Jurkat, Clone E6-1 (cell line): ENCODE data around the gene JHY. TPM values are rescaled to one million over a fixed set of nuclear protein-coding genes. Genes with fewer than 3 reads are reported as not detected.
"Not testable (repeated sequence)": the region's sequence is repeated elsewhere in the genome, so short reads cannot be mapped to it uniquely, and the experiment has no call there.

Experiments used
- DNase-seq: peaks from one replicate; pipeline ENCODE4 v3.0.0-alpha.2; 2011; ENCODE audit warnings: low read depth, low spot score
- H3K4me3 ChIP-seq: 2 replicates; pipeline ENCODE4 v1.5.1; 2011; ENCODE audit warnings: mild to moderate bottlenecking, low read length, control low read depth, moderate library complexity
- polyA plus RNA-seq: library from polyadenylated mRNA; unstranded; fragments of >200 nt; gene quantifications from one replicate; pipeline ENCODE4 v1.2.1, GENCODE V29; 2012; ENCODE audit warnings: missing spikeins; ENCODE audit not compliant: insufficient read length, insufficient read depth

JHY gene
- polyA plus RNA-seq = 1.9 TPM

- H3K4me3 ChIP-seq = peak within 1 kb of the TSS; percentile 39
- no peak for DNase-seq
Observed at GRCh38 chr11:122882189-122882856, at the start of gene JHY. Gene JHY, plus strand, starts transcription at chr11:122882759. Its CDS starts 3,091 bp downstream, at chr11:122885850.

GRCh38 chr11:122833846-122834464 is 48.6 kb upstream of the JHY start:
- DNase-seq = no peak
- no peak overlapping the region for H3K4me3 ChIP-seq

GRCh38 chr11:122836916-122837315 is 45.6 kb upstream of the JHY start:
- no peak for DNase-seq
- no peak overlapping the region for H3K4me3 ChIP-seq

GRCh38 chr11:122837528-122838346 is 44.8 kb upstream of the JHY start:
- H3K4me3 ChIP-seq = no peak overlapping the region
- DNase-seq = no peak

- peak overlapping the region; percentile 18; the same call in 1 of the 2 replicates for H3K4me3 ChIP-seq
Observed at GRCh38 chr11:122843281-122844141, 39.0 kb upstream of the JHY start.

GRCh38 chr11:122847466-122847865 is 35.1 kb upstream of the JHY start:
- DNase-seq = no peak
- H3K4me3 ChIP-seq = no peak overlapping the region

More at GRCh38 chr11:122843281-122844141, 39.0 kb upstream of the JHY start:
- peak; percentile 74 for DNase-seq

- H3K4me3 ChIP-seq = no peak overlapping the region
- no peak for DNase-seq
Observed at GRCh38 chr11:122848186-122848585, 34.4 kb upstream of the JHY start.

GRCh38 chr11:122850076-122850631 is 32.4 kb upstream of the JHY start:
- H3K4me3 ChIP-seq = no peak overlapping the region
- DNase-seq = no peak

- no peak for DNase-seq
- H3K4me3 ChIP-seq = no peak overlapping the region
Observed at GRCh38 chr11:122851366-122851966, 31.1 kb upstream of the JHY start.

GRCh38 chr11:122852074-122852795 is 30.3 kb upstream of the JHY start:
- no peak overlapping the region for H3K4me3 ChIP-seq
- no peak for DNase-seq

- no peak overlapping the region for H3K4me3 ChIP-seq
- DNase-seq = no peak
Observed at GRCh38 chr11:122852796-122853160, 29.8 kb upstream of the JHY start.

GRCh38 chr11:122853261-122853660 is 29.3 kb upstream of the JHY start:
- no peak for DNase-seq
- no peak overlapping the region for H3K4me3 ChIP-seq

GRCh38 chr11:122853971-122854446 is 28.6 kb upstream of the JHY start:
- H3K4me3 ChIP-seq = no peak overlapping the region
- DNase-seq = peak; percentile 63

GRCh38 chr11:122861631-122862030 is 20.9 kb upstream of the JHY start:
- no peak for DNase-seq

GRCh38 chr11:122862091-122862490 is 20.5 kb upstream of the JHY start:
- DNase-seq = no peak

More at GRCh38 chr11:122861631-122862030, 20.9 kb upstream of the JHY start:
- H3K4me3 ChIP-seq = no peak overlapping the region

GRCh38 chr11:122863154-122863553 is 19.4 kb upstream of the JHY start:
- H3K4me3 ChIP-seq, DNase-seq: not testable (repeated sequence)

More at GRCh38 chr11:122862091-122862490, 20.5 kb upstream of the JHY start:
- H3K4me3 ChIP-seq = no peak overlapping the region

GRCh38 chr11:122863704-122864326 is 18.7 kb upstream of the JHY start:
- H3K4me3 ChIP-seq = no peak overlapping the region
- DNase-seq = no peak
